GM23248 (cell line): Measurements from ENCODE around the gene C2orf72.

Experiments
- EZH2 ChIP-seq: fragments of 200-600 bp; sonication (generic); IDR thresholded peaks from 2 replicates; pipeline ENCODE4 v1.6.1; 2018; ENCODE audit warnings: antibody characterized with exemption, mild to moderate bottlenecking; ENCODE audit not compliant: insufficient read depth, poor library complexity, severe bottlenecking
- EZH2phosphoT487 ChIP-seq: fragments of 200-600 bp; sonication (generic); IDR thresholded peaks from 2 replicates; pipeline ENCODE4 v1.6.1; 2018; ENCODE audit warnings: antibody characterized with exemption, moderate library complexity, mild to moderate bottlenecking, low read depth; ENCODE audit not compliant: insufficient read depth

GRCh38 chr2:231039821-231040364 is 2.6 kb downstream of the C2orf72 start:
- TF ChIP-seq EZH2: no peak
- no peak for TF ChIP-seq EZH2phosphoT487
